Glutamatergic neuron (in vitro differentiated cells): Measurements from ENCODE around the gene CARNS1. TPM values are rescaled to one million over a fixed set of nuclear protein-coding genes. Genes with fewer than 3 reads are reported as not detected.

Experiments used
- DNase-seq: peaks from one replicate; pipeline ENCODE4 v3.0.0; 2022
- H3K27ac Mint-ChIP-seq: one replicate; pipeline ENCODE4 v1.8.0; 2020; ENCODE audit warnings: mild to moderate bottlenecking, mixed read lengths, inconsistent platforms; ENCODE audit not compliant: unreplicated experiment
- H3K27me3 Mint-ChIP-seq: one replicate; pipeline ENCODE4 v1.8.0; 2020; ENCODE audit warnings: mild to moderate bottlenecking, moderate library complexity, mixed read lengths, inconsistent platforms; ENCODE audit not compliant: unreplicated experiment
- H3K36me3 Mint-ChIP-seq: one replicate; pipeline ENCODE4 v1.8.0; 2020; ENCODE audit warnings: mild to moderate bottlenecking, mixed read lengths, inconsistent platforms; ENCODE audit not compliant: unreplicated experiment
- H3K4me1 Mint-ChIP-seq: one replicate; pipeline ENCODE4 v1.8.0; 2020; ENCODE audit warnings: mild to moderate bottlenecking, low read depth, mixed read lengths, inconsistent platforms; ENCODE audit not compliant: unreplicated experiment
- H3K4me3 Mint-ChIP-seq: one replicate; pipeline ENCODE4 v1.8.0; 2020; ENCODE audit warnings: mild to moderate bottlenecking, mixed read lengths, inconsistent platforms; ENCODE audit not compliant: unreplicated experiment
- H3K9me3 Mint-ChIP-seq: one replicate; pipeline ENCODE4 v1.8.0; 2020; ENCODE audit warnings: mild to moderate bottlenecking, moderate library complexity, mixed read lengths, inconsistent platforms; ENCODE audit not compliant: unreplicated experiment
- CTCF ChIP-seq: fragments of 200-600 bp; sonication (generic); IDR thresholded peaks from one replicate; pipeline ENCODE4 v1.5.0; 2021; ENCODE audit not compliant: partially characterized antibody, unreplicated experiment
- total RNA-seq: library from RNA; stranded (reverse); fragmentation: NEBNext Ultra II Directional; extraction: Animal tissue kit (Norgen Biotek cat#: 25700); gene quantifications from one replicate; pipeline ENCODE4 v1.2.1, GENCODE V29; 2021; ENCODE audit not compliant: unreplicated experiment

Gene CARNS1
- total RNA-seq, 1 donor from 2014 or later, result 0.07 TPM

- Mint-ChIP-seq H3K36me3 (no peaks in the 10 kb centered on the region), H3K27ac (no peak overlapping the region), H3K9me3 (peaks cover 10% of the 10 kb centered on the region), H3K4me1 (peaks cover 3% of the 10 kb centered on the region), H3K27me3 (peaks cover 10% of the 10 kb centered on the region), H3K4me3 (no peak overlapping the region)
- TF ChIP-seq CTCF, result no peak
- no peak for DNase-seq
These were observed 38.6 kb downstream of the CARNS1 start for GRCh38 chr11:67453816-67454732.

- Mint-ChIP-seq H3K36me3 (no peaks in the 10 kb centered on the region), H3K27me3 (peaks cover 8% of the 10 kb centered on the region), H3K4me1 (no peaks in the 10 kb centered on the region), H3K27ac (no peak within 1 kb of the TSS), H3K4me3 (no peak within 1 kb of the TSS), H3K9me3 (peaks cover 6% of the 10 kb centered on the region)
- no peak for DNase-seq
- TF ChIP-seq CTCF, result no peak
These were observed 39.6 kb downstream of the CARNS1 start, which contains the start of gene CABP4 for GRCh38 chr11:67455054-67455453. Gene CABP4, plus strand, starts transcription at chr11:67455354. Its CDS starts 70 bp downstream, at chr11:67455424.

GRCh38 chr11:67456068-67456705, 40.7 kb downstream of the CARNS1 start:
- no peak overlapping the region for H3K4me3 Mint-ChIP-seq

GRCh38 chr11:67457453-67457852, 42.0 kb downstream of the CARNS1 start:
- H3K4me1 Mint-ChIP-seq, result no peaks in the 10 kb centered on the region
- H3K27ac Mint-ChIP-seq, result no peak overlapping the region
- no peak overlapping the region for H3K4me3 Mint-ChIP-seq
- DNase-seq, result no peak
- peaks cover 7% of the 10 kb centered on the region for H3K27me3 Mint-ChIP-seq
- H3K9me3 Mint-ChIP-seq, result peaks cover 2% of the 10 kb centered on the region
- TF ChIP-seq CTCF, result no peak
- H3K36me3 Mint-ChIP-seq, result no peaks in the 10 kb centered on the region

More at GRCh38 chr11:67456068-67456705, 40.7 kb downstream of the CARNS1 start:
- Mint-ChIP-seq H3K4me1 (no peaks in the 10 kb centered on the region), H3K9me3 (peaks cover 6% of the 10 kb centered on the region), H3K27me3 (peaks cover 8% of the 10 kb centered on the region), H3K36me3 (no peaks in the 10 kb centered on the region), H3K27ac (no peak overlapping the region)
- no peak for TF ChIP-seq CTCF
- DNase-seq, result no peak

GRCh38 chr11:67458266-67458665, 42.8 kb downstream of the CARNS1 start:
- Mint-ChIP-seq H3K4me3 (no peak overlapping the region), H3K9me3 (no peaks in the 10 kb centered on the region), H3K36me3 (no peaks in the 10 kb centered on the region), H3K4me1 (no peaks in the 10 kb centered on the region), H3K27me3 (peaks cover 7% of the 10 kb centered on the region), H3K27ac (no peak overlapping the region)
- TF ChIP-seq CTCF, result no peak
- DNase-seq, result no peak
